IPS-NIHi7 (cell line): Measurements from ENCODE around the gene PSD4.
"Not testable (repeated sequence)": the region's sequence is repeated elsewhere in the genome, so short reads cannot be mapped to it uniquely, and the experiment has no call there.

Source experiments
- DNase-seq: peaks from one replicate; pipeline ENCODE4 v3.0.0; 2012; ENCODE audit warnings: mixed read lengths; ENCODE audit errors: extremely low spot score

Gene PSD4

GRCh38 chr2:113221846-113222245 lies 48.1 kb downstream of the PSD4 start:
- no peak for DNase-seq

- DNase-seq: no peak
Observed at GRCh38 chr2:113223813-113224212, 50.0 kb downstream of the PSD4 start.

DNA sequence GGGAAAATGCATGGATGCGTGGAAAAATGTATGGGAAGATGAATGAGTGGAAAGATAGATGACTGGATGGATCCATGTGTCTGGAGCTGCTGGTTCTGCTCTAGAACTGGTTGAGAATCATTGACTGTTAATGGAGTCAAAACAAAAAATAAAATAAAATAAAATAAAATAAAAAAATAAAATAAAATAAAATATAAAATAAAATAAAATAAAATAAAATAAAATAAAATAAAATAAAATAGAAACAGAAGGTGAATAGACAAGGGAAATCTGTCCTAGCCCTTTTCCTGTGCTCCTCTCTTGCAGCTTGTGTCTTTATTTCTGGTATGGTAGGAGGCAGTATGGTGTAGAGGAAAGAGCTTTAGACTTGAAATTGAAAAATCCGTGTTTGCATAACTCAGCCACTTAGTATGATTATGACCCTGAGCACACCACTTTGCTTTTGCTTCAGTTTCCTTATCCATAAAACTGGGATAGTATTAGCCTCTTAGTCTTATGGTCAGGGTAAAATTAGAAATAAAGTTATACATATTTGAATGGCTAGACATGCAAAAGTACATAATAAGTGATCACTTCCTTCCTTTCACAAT lies 51.0 kb downstream of the PSD4 start:
- DNase-seq: no peak

DNA sequence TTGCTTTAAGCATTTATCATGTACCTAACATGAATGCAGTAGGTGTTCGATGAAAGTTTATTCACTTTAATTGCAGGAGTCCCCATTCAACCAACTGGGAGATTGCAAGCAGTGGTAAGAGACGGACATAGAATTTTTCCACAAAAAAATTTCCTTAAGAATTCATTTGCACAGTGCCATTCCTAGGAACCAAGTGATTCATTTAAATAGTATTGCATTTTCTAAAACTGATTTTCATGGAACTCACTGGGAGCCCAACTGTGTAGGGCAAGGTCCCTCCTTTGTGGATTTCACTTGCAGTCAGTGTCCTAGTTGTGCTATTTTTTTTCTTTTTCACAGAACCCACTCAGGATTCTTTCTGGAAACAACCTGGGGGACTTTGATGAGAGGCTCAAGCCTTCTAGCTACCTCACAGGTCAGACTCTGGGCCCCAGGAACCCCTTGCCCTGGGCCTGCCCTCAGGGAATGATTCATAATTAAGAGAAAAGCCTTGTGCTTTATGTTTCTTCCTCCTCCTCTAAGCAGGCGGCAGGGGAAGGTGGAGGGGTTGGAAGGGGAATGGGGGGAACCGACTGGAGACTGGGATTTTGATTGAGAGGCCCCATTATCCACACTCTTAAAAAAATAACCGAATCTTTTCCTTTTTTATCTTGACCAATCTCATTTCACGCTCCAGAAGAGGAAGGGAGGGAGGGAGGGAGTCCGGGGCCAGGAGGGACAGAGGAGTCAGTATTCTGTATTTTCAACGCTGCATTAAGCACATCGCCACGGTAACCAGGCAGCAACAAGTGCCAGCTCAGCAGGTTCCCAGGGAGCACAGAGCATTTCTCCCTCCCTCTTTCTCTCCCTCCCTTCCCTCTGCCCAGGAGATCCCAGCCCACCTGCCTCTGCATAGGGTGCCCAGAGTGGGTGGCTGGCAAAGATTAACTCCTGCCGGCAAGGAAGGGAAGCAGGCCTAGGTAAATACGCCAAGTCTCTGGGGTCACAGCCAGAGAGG lies 51.8 kb downstream of the PSD4 start:
- peak; percentile 63 for DNase-seq

DNA sequence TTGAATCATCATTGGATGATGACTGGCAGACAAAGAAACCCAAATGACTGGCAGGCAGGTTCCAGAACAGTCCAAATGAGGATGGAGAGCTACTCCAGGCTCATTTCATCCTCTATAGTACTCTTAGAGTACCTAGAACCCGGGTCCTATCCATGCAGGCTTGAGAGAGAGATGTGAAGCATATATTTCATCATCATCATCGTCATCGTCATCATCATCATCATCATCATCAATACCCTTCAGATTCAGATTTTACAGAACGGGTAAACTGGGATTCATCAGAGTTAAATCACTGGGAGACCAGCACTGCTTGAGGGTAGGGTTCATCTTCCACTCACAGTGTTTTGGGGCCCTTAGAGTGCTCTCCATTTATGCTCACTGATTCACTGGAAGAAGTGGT lies 52.7 kb downstream of the PSD4 start:
- no peak for DNase-seq

- no peak for DNase-seq
Observed at GRCh38 chr2:113227290-113227689, 53.5 kb downstream of the PSD4 start.

- no peak for DNase-seq
Observed at GRCh38 chr2:113227698-113228097, 53.9 kb downstream of the PSD4 start.

- no peak for DNase-seq
Observed at GRCh38 chr2:113228351-113228750, 54.6 kb downstream of the PSD4 start.

DNA sequence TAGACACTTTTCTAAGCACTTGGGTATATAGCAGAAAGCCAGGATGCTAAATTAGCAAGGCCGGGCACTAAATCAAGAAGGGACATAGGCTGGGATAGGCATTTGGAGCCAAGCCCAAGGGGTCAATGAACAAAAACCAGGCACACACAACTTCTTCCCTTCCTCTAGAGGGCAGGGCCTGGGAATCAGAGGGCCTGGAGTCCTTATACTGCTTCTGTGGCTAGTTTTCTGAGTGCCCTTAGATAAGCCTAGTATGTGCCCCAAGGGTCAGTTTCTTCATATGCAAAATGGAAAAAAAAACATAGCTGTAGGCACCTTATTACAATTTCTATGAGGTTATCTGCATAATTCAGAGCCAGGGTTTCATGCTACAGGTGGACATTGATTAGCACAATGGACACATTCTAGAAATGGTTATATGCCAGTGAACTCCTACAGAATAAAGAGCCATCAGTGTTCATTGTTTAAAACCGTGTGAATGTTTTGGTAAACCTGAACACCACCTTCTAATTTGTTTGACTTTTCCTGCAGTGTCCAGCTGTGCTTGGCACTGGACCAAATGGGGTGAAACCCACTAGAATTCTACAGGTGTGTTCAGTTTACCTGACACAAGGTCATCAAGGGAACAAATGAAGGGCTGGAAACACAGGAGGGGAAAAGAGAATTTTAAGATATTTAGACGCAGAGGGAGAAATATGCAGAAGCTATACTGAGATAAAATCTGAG lies 55.4 kb downstream of the PSD4 start:
- DNase-seq: no peak

GRCh38 chr2:113229795-113230194 lies 56.0 kb downstream of the PSD4 start:
- DNase-seq: no peak

- DNase-seq: no peak
Observed at GRCh38 chr2:113230531-113230930, 56.8 kb downstream of the PSD4 start.

GRCh38 chr2:113231064-113231463 lies 57.3 kb downstream of the PSD4 start:
- no peak for DNase-seq

- DNase-seq: no peak
Observed at GRCh38 chr2:113232123-113232522, 58.4 kb downstream of the PSD4 start.

GRCh38 chr2:113232740-113233139 lies 59.0 kb downstream of the PSD4 start:
- no peak for DNase-seq

- DNase-seq: no peak
Observed at GRCh38 chr2:113233593-113234550, 60.1 kb downstream of the PSD4 start.

DNA sequence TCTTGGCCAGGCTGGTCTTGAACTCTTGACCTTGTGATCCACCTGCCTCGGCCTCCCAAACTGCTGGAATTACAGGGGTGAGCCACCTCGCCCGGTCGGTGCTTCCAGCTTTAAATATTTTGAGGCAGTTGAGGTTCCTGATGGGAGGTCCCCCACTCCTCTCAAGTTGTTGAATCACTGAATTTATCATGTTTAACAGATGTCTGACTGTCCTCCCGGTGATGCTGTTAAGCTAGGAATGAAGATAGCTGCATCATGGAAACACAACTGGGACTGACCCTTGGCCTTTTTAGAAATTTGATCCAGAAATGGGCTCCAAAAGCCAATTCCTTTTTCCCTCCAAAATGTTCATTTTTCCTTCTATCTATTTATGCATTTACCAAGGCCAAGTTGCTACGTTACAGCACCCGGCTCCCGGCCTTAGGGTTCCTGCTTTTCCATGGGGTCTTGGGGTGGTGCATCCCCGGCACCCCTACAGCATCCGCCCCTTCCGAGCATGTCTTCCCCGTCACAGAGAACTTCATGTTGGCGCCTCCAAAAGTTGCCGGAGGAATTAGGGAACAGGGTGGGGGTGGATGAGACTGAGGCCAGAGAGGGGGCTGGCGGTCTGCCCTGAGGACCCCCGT lies 61.1 kb downstream of the PSD4 start:
- DNase-seq: no peak

DNA sequence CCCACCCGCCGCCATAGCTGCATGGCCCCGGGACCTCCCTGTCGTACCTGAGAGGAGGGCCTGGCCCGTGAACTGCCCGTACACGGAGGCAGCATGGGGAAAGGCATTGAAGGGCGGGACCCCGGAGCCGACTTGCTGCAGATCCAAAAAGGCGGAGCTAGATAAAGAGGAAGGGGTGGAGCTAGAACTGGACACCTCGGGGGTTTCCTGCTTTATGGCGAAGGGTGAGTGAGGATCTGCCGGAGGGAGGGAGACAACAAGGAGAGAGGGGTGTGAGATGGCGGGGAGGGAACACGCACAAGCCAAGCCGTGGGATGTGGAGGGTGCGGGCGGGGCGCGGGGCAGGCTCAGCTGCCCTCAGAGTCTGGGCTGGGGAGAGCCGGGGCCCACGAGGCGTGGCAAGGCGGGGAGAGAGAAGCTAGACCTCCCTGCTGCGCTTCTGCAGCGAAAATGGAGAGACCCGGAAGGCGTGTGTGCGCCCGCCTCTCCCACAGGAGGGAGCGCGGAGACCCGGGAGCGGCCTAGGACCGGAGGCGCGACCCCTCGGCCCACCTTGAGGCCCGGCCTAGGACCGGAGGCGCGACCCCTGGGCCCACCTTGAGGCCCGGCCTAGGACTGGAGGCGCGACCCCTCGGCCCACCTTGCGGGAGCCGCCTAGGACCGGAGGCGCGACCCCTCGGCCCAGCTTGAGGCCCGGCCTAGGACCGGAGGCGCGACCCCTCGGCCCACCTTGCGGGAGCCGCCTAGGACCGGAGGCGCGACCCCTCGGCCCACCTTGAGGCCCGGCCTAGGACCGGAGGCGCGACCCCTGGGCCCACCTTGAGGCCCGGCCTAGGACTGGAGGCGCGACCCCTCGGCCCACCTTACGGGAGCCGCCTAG lies 61.8 kb downstream of the PSD4 start:
- DNase-seq: not testable (repeated sequence)

- no peak for DNase-seq
Observed at GRCh38 chr2:113236367-113237159, 62.8 kb downstream of the PSD4 start.

DNA sequence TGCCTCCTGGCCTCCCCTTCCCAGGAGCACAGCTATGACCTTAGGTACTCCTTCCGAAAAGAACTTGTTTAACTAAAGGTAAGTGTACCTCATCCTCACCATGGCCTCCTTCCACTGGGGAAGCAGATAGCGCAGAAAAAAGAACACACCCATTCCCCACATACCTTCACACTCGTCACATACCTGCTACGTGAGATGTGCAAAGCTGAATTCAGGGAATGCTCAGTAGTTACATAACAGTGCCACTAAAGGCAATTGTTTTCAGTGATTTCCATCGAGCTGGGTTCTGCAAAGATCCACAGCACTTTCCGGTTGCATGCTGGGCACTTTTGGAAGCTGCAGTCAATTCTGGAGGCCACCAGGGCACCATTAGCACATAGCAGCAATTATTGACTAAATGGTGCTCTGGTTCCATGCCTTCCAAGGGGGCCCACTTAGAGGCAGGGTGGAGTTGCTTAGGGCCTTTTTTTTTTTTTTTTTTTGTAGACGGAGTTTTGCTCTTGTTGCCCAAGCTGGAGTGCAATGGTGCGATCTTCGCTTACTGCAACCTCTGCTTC lies 63.9 kb downstream of the PSD4 start:
- DNase-seq: no peak
